ENCODE measurements around the gene LUZP1.

The LUZP1 gene

GRCh38 chr1:23150742-23151141, 17.9 kb downstream of the LUZP1 start:
- DNase-seq, result no peak

DNA sequence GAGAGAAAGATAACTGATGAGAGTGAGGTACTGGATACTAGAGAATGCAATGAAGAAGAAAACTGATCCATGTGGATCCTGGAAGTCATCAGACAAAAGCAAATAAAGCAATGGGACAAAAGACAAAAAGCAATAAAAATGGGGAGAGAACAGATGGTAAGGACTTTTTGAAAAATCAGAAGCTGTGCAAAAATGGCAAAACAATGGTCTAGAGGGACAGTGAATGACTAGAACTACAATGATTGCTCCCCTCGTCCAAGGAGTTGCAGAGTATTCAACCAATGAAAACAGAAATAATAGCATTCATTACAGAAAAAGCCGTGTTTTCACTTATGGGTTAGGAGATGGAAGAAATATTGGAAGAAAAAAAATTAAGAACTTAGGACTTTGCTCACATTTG, 18.5 kb downstream of the LUZP1 start:
- DNase-seq, result no peak

DNA sequence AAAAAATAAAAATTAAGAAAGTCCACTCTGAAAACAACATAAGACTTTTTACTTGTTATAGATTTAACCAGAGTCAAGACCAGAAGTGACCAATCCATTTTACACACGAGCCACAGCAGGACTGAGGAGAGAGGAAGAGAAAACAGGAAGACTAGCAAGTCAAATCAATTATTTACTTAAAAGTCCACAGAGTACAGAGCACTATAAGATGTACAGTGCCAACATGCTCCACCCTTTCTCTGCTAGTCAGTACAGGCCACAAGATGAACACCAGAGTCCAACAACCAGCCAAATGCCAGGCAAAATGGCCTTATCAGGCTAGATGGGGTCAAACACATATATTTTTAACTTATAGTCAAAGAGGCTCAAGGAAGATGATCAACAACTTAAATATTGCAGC, 19.5 kb downstream of the LUZP1 start:
- no peak for DNase-seq

GRCh38 chr1:23148084-23148483, 20.6 kb downstream of the LUZP1 start:
- DNase-seq, result no peak

DNA sequence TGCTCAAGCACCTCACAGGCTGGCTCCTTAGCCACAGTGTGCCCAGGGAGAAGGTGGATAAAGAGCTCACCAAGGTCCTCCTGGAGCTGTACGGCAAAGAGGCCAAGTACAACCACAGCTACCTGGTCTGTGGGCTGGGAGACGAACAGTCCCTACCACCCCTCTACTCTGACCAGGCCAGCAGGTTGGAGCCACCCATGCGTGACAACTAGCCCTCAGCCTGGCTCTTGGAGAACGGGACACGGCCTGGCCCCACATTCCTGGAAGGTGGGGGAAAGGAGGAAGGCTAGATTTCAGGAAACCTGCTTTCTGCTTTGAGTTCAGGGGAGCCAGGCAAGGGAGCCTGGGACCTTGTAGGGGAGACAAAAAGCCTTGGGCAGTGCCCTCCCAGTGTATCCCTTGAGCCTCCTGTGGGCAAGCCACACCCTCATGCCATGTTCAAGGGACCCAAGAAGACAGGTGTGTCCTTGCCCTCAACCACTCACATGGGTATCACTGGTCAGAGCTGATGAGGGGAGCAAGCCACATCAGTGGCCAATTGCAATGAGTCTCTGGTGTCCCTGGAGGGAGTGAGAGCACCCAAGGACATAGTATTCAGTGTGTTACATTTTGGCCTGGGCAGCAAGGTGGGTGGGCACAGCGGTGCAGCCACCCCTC, 27.6 kb downstream of the LUZP1 start:
- DNase-seq, result no peak

GRCh38 chr1:23135268-23135667, 33.4 kb downstream of the LUZP1 start:
- no peak for DNase-seq

- no peak for DNase-seq
Observed at GRCh38 chr1:23134055-23134454, 34.6 kb downstream of the LUZP1 start.

DNA sequence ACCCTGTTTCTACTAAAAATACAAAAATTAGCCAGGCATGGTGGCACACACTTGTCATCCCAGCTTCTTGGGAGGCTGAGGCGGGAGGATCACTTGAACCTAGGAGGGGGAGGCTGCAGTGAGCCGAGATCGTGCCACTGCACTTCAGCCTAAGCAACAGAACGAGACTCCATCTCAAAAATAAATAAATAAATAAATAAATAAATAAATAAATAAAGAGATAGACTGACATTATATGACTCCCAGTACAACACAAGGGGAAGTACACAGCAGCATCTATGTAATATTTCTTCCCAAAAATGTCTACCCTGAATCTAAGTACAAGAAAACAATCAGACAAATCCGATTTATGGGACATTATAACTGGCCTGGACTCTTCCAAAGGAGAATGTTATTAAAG, 35.1 kb downstream of the LUZP1 start:
- DNase-seq, result no peak

- no peak for DNase-seq
Observed at GRCh38 chr1:23132033-23132432, 36.6 kb downstream of the LUZP1 start.

DNA sequence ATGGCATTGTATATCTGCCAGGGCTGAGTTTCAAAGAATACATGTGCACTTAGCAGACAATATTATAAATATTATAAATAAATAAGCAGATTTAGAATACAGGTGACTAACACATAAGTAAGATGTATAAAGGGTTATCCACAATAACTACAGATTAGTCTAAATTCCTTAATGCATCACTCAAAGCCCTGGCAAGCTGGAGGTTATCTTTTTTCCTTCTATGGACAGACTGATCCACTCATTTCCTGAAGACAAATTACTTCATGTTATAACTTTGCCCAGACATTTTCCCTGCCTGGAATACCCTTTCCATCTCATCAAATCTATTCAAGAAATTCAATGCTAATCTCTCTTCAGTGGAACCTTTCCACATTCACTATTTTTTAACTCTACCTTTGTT, 38.8 kb downstream of the LUZP1 start:
- DNase-seq, result no peak

DNA sequence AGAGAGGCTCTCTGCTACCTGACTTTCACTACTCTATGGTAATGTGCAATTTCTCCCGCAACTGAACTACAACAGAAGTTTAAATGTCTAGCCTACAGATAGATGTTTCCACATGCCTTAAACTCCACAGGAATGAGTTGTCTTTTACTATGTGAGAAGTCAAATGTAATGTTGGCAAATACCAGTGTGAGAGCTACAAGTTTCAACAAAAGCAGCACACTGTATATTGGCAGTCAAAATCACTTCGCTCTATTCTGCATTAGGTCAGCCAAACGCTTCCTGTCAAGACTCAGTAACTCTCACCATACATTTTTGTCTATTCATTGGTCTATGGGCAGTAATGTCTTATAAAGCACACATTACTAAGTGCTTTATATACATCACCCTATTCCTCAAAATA, 41.9 kb downstream of the LUZP1 start:
- DNase-seq, result no peak

DNA sequence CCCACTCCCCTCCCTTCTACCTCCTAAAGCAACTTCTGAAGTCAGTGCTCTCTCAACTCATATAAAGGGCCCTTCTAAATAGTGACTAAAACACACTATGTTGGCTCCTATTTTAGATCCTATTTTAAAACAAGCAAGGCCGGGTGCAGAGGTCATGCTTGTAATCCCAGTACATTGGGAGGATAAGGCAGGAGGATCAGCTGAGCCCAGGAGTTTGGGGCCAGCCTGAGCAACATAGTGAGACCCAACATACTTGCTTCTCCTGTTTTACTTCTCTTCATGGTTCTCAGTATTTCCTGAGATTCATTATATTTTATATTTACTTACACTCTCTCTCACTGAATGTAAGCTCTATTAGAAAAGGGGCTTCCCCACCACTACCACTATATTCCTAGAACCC, 42.5 kb downstream of the LUZP1 start:
- DNase-seq, result no peak

GRCh38 chr1:23125489-23125888, 43.2 kb downstream of the LUZP1 start:
- DNase-seq, result no peak

- no peak for DNase-seq
Observed at GRCh38 chr1:23124259-23125026, 44.2 kb downstream of the LUZP1 start.

DNA sequence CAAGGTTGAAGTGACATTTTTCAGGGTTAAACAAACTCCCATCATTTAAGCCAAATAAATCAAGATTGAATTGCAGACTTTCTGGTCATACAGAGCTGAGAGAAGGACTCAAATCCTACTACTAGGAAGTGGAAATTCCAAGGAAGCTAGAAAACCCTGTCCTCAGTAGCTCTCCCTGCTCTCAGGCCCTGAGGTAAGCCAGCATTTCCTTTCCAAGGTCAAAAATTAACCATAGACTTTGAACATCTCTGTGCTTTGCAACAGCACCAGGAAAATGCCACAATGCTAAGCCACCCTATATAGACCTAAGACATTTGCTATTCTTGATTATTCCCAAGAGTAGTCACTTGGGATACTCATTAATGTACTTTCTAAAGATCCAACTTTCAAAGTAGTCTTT, 45.1 kb downstream of the LUZP1 start:
- DNase-seq, result no peak

GRCh38 chr1:23122796-23123195, 45.9 kb downstream of the LUZP1 start:
- no peak for DNase-seq

GRCh38 chr1:23122023-23122748, 46.5 kb downstream of the LUZP1 start:
- no peak for DNase-seq

GRCh38 chr1:23120383-23120782, 48.3 kb downstream of the LUZP1 start:
- no peak for DNase-seq

DNA sequence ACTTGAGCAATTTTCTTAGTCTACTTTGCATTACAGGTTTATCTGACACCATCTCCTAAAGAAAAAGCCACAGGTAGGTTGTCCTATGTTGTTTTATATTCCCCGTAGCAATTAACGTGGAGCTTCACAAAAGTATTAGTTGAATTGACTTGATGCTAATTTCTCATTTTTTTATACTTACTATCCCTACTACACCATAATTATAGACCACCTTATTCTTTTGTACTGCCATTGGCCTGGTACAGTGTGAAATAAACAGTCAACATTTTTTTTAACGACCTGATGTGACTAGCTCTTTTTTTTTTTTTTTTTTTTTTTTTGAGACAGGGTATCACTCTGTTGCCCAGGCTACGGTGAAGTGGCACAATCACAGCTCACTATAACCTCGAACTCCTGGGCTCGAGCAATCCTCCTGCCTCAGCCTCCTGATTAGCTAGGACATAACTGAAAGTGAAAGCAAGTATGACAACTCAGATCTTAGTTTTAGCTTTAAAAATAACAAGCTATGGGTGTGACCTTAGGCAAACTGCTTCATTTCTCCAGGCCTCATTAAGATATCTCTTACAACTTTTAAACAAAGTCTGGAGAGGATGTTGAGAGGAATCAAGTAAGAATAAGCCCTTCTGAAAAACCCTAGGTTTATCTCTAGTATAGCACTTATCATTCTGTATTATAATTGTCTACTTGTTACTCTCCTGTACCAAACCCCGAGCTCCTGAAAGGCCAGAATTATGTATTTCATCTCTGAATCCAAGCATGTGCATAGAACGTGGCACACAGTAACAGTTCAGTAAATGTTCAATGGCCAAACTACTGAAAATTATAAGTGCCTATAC, 49.5 kb downstream of the LUZP1 start:
- DNase-seq, result no peak

DNA sequence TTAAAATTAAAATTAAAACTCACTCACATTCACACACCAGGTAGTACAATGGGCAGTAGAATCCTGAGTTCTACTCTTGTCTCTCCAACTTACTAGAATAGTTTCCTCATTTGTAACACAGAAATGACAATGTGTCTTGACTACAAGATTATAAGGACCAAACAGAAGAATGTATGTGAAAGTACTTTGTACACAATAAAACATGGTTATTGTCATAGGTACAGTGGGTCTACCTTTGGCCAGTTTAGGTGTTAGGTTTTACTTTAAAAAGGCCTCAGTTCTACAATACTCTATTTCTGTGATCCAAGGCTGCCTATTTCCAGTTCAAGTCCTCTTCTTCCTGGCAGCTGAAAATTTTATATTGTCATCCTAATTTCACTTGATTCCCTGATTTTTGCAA, 50.2 kb downstream of the LUZP1 start:
- no peak for DNase-seq

- no peak for DNase-seq
Observed at GRCh38 chr1:23116921-23117699, 51.5 kb downstream of the LUZP1 start.

DNA sequence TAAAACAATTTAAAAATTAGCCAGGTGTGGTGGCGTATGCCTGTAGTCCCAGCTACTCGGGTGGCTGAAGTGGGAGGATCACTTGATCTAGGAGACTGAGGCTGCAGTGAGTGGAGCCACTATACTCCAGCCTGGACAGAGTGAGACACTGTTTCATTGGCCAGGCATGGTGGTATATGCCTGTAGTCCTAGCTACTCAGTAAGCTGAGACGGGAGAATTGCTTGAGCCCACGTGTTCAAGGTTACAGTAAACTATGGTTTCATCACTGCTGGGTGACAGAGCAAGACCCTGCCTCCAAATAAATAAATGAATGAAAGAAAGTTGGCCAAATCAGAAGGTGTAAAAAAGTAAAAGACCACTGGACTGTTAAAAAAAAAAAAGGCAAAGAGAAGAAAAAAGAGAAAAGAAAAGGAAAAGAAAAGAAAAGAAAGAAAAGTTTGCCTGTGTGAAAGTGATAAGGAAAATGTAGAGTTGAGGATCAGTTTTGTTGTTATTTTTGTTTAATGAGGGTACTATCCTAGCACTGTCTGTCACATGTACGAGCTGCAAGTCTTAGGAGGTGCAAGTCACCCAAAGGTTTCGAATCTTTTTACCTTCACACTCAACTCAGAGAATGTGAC, 52.3 kb downstream of the LUZP1 start:
- DNase-seq, result no peak
